HG03439 (cell line): ENCODE results near the gene ARHGEF3.

Experiments
- ATAC-seq: cut with Tn5 transposase; IDR thresholded peaks from one replicate; pipeline ENCODE4 v1.9.1; 2021; ENCODE audit warnings: mild to moderate bottlenecking, moderate library complexity; ENCODE audit not compliant: unreplicated experiment

Gene ARHGEF3

GRCh38 chr3:56823421-56823926, 21.7 kb upstream of the ARHGEF3 start:
- ATAC-seq, result no peak

- ATAC-seq, result no peak
These were observed 20.8 kb upstream of the ARHGEF3 start for GRCh38 chr3:56822501-56822900.

GRCh38 chr3:56819016-56819809, 17.5 kb upstream of the ARHGEF3 start:
- ATAC-seq, result no peak

GRCh38 chr3:56818156-56818985, 16.6 kb upstream of the ARHGEF3 start:
- no peak for ATAC-seq

GRCh38 chr3:56817646-56818045, 15.9 kb upstream of the ARHGEF3 start:
- ATAC-seq, result no peak

- ATAC-seq, result no peak
These were observed 14.3 kb upstream of the ARHGEF3 start for GRCh38 chr3:56816061-56816460.

- no peak for ATAC-seq
These were observed 13.8 kb upstream of the ARHGEF3 start for GRCh38 chr3:56815589-56815988.

GRCh38 chr3:56813653-56813960, 11.9 kb upstream of the ARHGEF3 start:
- ATAC-seq, result no peak

GRCh38 chr3:56812754-56813652, 11.3 kb upstream of the ARHGEF3 start:
- no peak for ATAC-seq

- ATAC-seq, result no peak
These were observed 9.9 kb upstream of the ARHGEF3 start for GRCh38 chr3:56811546-56812202.

- no peak for ATAC-seq
These were observed 9.1 kb upstream of the ARHGEF3 start for GRCh38 chr3:56810577-56811545.

GRCh38 chr3:56806407-56806806, 4.7 kb upstream of the ARHGEF3 start:
- ATAC-seq, result no peak

GRCh38 chr3:56802790-56803189, 1.0 kb upstream of the ARHGEF3 start:
- no peak for ATAC-seq

- no peak for ATAC-seq
These were observed 613 bp upstream of the ARHGEF3 start for GRCh38 chr3:56802378-56802745.

- ATAC-seq, result no peak
These were observed 702 bp downstream of the ARHGEF3 start for GRCh38 chr3:56800832-56801661.

- no peak for ATAC-seq
These were observed 1.5 kb downstream of the ARHGEF3 start for GRCh38 chr3:56800130-56800831.

GRCh38 chr3:56799251-56799882, 2.4 kb downstream of the ARHGEF3 start:
- ATAC-seq, result no peak
